ENCODE data around the gene DYNLL2.
"Not testable (repeated sequence)": the region's sequence is repeated elsewhere in the genome, so short reads cannot be mapped to it uniquely, and the experiment has no call there.

Gene DYNLL2

GRCh38 chr17:58107306-58107705 lies 24.1 kb downstream of the DYNLL2 start:
- no peak for DNase-seq

GRCh38 chr17:58109197-58109596 lies 26.0 kb downstream of the DYNLL2 start:
- DNase-seq = no peak

GRCh38 chr17:58110012-58110411 lies 26.8 kb downstream of the DYNLL2 start:
- DNase-seq = no peak

GRCh38 chr17:58111676-58112075 lies 28.5 kb downstream of the DYNLL2 start:
- DNase-seq = no peak

GRCh38 chr17:58112970-58113631 lies 29.9 kb downstream of the DYNLL2 start:
- peak; percentile 32 for DNase-seq

GRCh38 chr17:58113947-58114346 lies 30.7 kb downstream of the DYNLL2 start:
- no peak for DNase-seq

- no peak for DNase-seq
Observed at GRCh38 chr17:58117382-58117781, 34.2 kb downstream of the DYNLL2 start.

- DNase-seq = no peak
Observed at GRCh38 chr17:58119491-58119890, 36.3 kb downstream of the DYNLL2 start.

- DNase-seq = no peak
Observed at GRCh38 chr17:58120195-58120822, 37.1 kb downstream of the DYNLL2 start.

GRCh38 chr17:58121925-58122324 lies 38.7 kb downstream of the DYNLL2 start:
- no peak for DNase-seq

GRCh38 chr17:58127846-58128245 lies 44.6 kb downstream of the DYNLL2 start:
- DNase-seq = no peak

GRCh38 chr17:58132697-58133096 lies 49.5 kb downstream of the DYNLL2 start:
- not testable (repeated sequence) for DNase-seq

GRCh38 chr17:58136669-58137279 lies 53.6 kb downstream of the DYNLL2 start:
- no peak for DNase-seq

GRCh38 chr17:58141505-58141904 lies 58.3 kb downstream of the DYNLL2 start:
- DNase-seq = no peak

GRCh38 chr17:58143335-58143734 lies 60.1 kb downstream of the DYNLL2 start:
- DNase-seq = not testable (repeated sequence)

GRCh38 chr17:58144801-58145200 lies 61.6 kb downstream of the DYNLL2 start:
- DNase-seq = no peak

All from SHP77 treated with DMSO at 0.1 percent for 48 hours (cell line).